ENCODE results near the gene ODAD4.

ODAD4 gene

GRCh38 chr17:41930009-41930832, at the start of gene ODAD4:
Gene ODAD4 (plus strand): TSS chr17:41930617. CDS start chr17:41930724, 107 bp downstream.
- peak; percentile 98 for DNase-seq

GRCh38 chr17:41882756-41883155, 47.7 kb upstream of the ODAD4 start:
- no peak for DNase-seq

- DNase-seq = no peak
Measured at GRCh38 chr17:41885733-41886132, 44.7 kb upstream of the ODAD4 start.

- no peak for DNase-seq
Measured at GRCh38 chr17:41888332-41888965, 42.0 kb upstream of the ODAD4 start.

GRCh38 chr17:41891135-41892020, 39.0 kb upstream of the ODAD4 start:
- no peak for DNase-seq

- DNase-seq = no peak
Measured at GRCh38 chr17:41892021-41892376, 38.4 kb upstream of the ODAD4 start.

GRCh38 chr17:41893384-41893783, 37.0 kb upstream of the ODAD4 start:
- DNase-seq = no peak

GRCh38 chr17:41894791-41895331, 35.6 kb upstream of the ODAD4 start:
- no peak for DNase-seq

- DNase-seq = no peak
Measured at GRCh38 chr17:41895617-41896016, 34.8 kb upstream of the ODAD4 start.

- no peak for DNase-seq
Measured at GRCh38 chr17:41896726-41897125, 33.7 kb upstream of the ODAD4 start.

GRCh38 chr17:41901646-41902045, 28.8 kb upstream of the ODAD4 start:
- no peak for DNase-seq

GRCh38 chr17:41904242-41904841, 26.1 kb upstream of the ODAD4 start:
- DNase-seq = no peak

GRCh38 chr17:41905172-41905571, 25.2 kb upstream of the ODAD4 start:
- DNase-seq = no peak

- no peak for DNase-seq
Measured at GRCh38 chr17:41906465-41907184, 23.8 kb upstream of the ODAD4 start.

- no peak for DNase-seq
Measured at GRCh38 chr17:41907185-41907556, 23.2 kb upstream of the ODAD4 start.

- no peak for DNase-seq
Measured at GRCh38 chr17:41907633-41908539, 22.5 kb upstream of the ODAD4 start.

GRCh38 chr17:41909088-41909487, 21.3 kb upstream of the ODAD4 start:
- no peak for DNase-seq

- no peak for DNase-seq
Measured at GRCh38 chr17:41910701-41911391, 19.6 kb upstream of the ODAD4 start.

- DNase-seq = no peak
Measured at GRCh38 chr17:41912925-41913324, 17.5 kb upstream of the ODAD4 start.

GRCh38 chr17:41913798-41914197, 16.6 kb upstream of the ODAD4 start:
- DNase-seq = no peak
